ACC112 (cell line): ENCODE data around the gene SMG5.
A peak's percentile ranks its signal among the peaks of the same experiment; 100 is the strongest.

Experiments
- H2AFZ ChIP-seq: fragments of 200-600 bp; sonication (generic); one replicate; pipeline ENCODE4 v1.6.0; 2017; ENCODE audit warnings: antibody characterized with exemption, low read length; ENCODE audit not compliant: unreplicated experiment
- H3K27ac ChIP-seq: fragments of 200-600 bp; sonication (generic); 2 replicates; pipeline ENCODE4 v1.5.1; 2014; ENCODE audit warnings: low read depth, mild to moderate bottlenecking, antibody characterized with exemption, low read length, moderate library complexity
- H3K27me3 ChIP-seq: fragments of 200-600 bp; sonication (generic); 2 replicates; pipeline ENCODE4 v1.6.1; 2014; ENCODE audit warnings: mild to moderate bottlenecking, antibody characterized with exemption, low read length, moderate library complexity, mixed read lengths; ENCODE audit not compliant: insufficient read depth
- H3K36me3 ChIP-seq: fragments of 200-600 bp; sonication (generic); 2 replicates; pipeline ENCODE4 v1.6.1; 2016; ENCODE audit warnings: mild to moderate bottlenecking, antibody characterized with exemption, low read length, moderate library complexity, mixed read lengths; ENCODE audit not compliant: insufficient read depth
- H3K4me1 ChIP-seq: fragments of 200-600 bp; sonication (generic); one replicate; pipeline ENCODE4 v1.6.1; 2016; ENCODE audit warnings: low read length, mixed read lengths; ENCODE audit not compliant: insufficient read depth, unreplicated experiment, control insufficient read depth
- H3K4me3 ChIP-seq: fragments of 200-600 bp; sonication (generic); 2 replicates; pipeline ENCODE4 v1.5.1; 2014; ENCODE audit warnings: mild to moderate bottlenecking, low read depth, low read length
- H3K79me2 ChIP-seq: fragments of 200-600 bp; sonication (generic); one replicate; pipeline ENCODE4 v1.6.0; 2016; ENCODE audit warnings: low read length; ENCODE audit not compliant: control insufficient read depth, unreplicated experiment, insufficient read depth

Gene SMG5

GRCh38 chr1:156281693-156282478 is 739 bp downstream of the SMG5 start:
- Histone ChIP-seq H3K36me3 (peaks cover 8% of the 10 kb centered on the region; the same call in 1 of the 2 replicates), H3K27ac (peak overlapping the region; percentile 76), H3K27me3 (no peaks in the 10 kb centered on the region), H2AFZ (no peak overlapping the region), H3K4me1 (peaks cover 34% of the 10 kb centered on the region), H3K4me3 (peak overlapping the region; percentile 89), H3K79me2 (peaks cover 52% of the 10 kb centered on the region)

GRCh38 chr1:156281281-156281680 is 1.3 kb downstream of the SMG5 start:
- peaks cover 36% of the 10 kb centered on the region for H3K4me1 ChIP-seq
- H3K27me3 ChIP-seq: no peaks in the 10 kb centered on the region
- peaks cover 8% of the 10 kb centered on the region; the same call in 1 of the 2 replicates for H3K36me3 ChIP-seq
- peak overlapping the region; percentile 89 for H3K4me3 ChIP-seq
- peak overlapping the region; percentile 76 for H3K27ac ChIP-seq
- H3K79me2 ChIP-seq: peaks cover 52% of the 10 kb centered on the region
- H2AFZ ChIP-seq: no peak overlapping the region

GRCh38 chr1:156279837-156280236 is 2.8 kb downstream of the SMG5 start:
- Histone ChIP-seq H3K4me3 (no peak overlapping the region), H3K27ac (no peak overlapping the region), H3K27me3 (no peaks in the 10 kb centered on the region), H3K79me2 (peaks cover 52% of the 10 kb centered on the region), H3K4me1 (peaks cover 33% of the 10 kb centered on the region), H2AFZ (no peak overlapping the region), H3K36me3 (peaks cover 15% of the 10 kb centered on the region; the same call in 1 of the 2 replicates)

DNA sequence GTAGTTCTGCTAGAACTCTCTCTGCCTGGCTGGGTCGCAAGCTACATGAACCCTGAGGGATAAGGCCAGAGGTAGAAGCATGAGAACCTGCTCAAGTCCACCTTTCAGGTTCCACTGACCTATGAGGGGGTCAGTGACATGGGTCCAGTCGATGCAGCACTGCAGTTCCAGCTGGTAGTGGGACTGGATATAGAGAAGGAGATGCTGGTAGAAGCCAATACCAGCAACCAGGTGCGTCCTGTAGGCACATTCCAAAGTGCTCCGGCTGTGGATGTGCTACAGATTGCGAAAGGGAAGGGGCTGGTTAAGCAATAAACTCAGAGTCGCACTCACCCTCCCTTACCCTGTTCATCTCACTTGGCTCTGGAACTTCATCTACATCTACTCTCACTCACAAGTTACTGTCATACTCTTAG is 5.7 kb downstream of the SMG5 start:
- H3K4me3 ChIP-seq: no peak overlapping the region
- peaks cover 18% of the 10 kb centered on the region for H3K4me1 ChIP-seq
- H3K27ac ChIP-seq: peak overlapping the region; percentile 23; the same call in 1 of the 2 replicates
- H3K27me3 ChIP-seq: no peaks in the 10 kb centered on the region
- no peak overlapping the region for H2AFZ ChIP-seq
- peaks cover 39% of the 10 kb centered on the region for H3K79me2 ChIP-seq
- peaks cover 23% of the 10 kb centered on the region for H3K36me3 ChIP-seq

- Histone ChIP-seq H3K4me3 (no peak overlapping the region), H3K79me2 (peaks cover 34% of the 10 kb centered on the region), H3K27ac (peak overlapping the region; percentile 23; the same call in 1 of the 2 replicates), H3K27me3 (no peaks in the 10 kb centered on the region), H2AFZ (no peak overlapping the region), H3K36me3 (peaks cover 23% of the 10 kb centered on the region), H3K4me1 (peaks cover 15% of the 10 kb centered on the region)
Observed at GRCh38 chr1:156276532-156276931, 6.1 kb downstream of the SMG5 start.

GRCh38 chr1:156270314-156270713 is 12.3 kb downstream of the SMG5 start:
- H3K4me1 ChIP-seq: peaks cover 8% of the 10 kb centered on the region
- H3K27ac ChIP-seq: no peak overlapping the region
- peaks cover 2% of the 10 kb centered on the region for H3K79me2 ChIP-seq
- H3K36me3 ChIP-seq: peaks cover 29% of the 10 kb centered on the region
- H3K27me3 ChIP-seq: no peaks in the 10 kb centered on the region
- no peak overlapping the region for H2AFZ ChIP-seq
- H3K4me3 ChIP-seq: no peak overlapping the region

DNA sequence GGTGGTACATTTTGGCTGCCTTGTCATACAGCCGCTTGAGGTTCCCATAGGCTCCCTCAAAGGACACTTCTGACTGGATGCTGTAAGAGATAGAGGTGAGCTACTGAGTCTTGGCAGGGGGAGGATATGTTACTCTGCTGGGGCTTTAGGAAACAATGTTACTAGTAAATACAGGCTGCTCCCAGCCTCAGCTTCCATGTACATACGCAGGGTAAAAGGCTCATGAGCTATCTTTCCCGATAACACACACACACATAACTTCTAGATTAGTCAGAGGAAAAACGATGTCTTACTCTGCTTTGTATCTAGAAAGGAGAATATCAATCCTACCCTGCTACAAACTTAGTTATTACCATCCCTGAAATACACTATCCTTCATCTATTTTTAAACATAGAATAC is 14.3 kb downstream of the SMG5 start:
- Histone ChIP-seq H2AFZ (no peak overlapping the region), H3K79me2 (peaks cover 2% of the 10 kb centered on the region), H3K4me1 (peaks cover 12% of the 10 kb centered on the region), H3K36me3 (peaks cover 36% of the 10 kb centered on the region), H3K27me3 (no peaks in the 10 kb centered on the region), H3K27ac (no peak overlapping the region), H3K4me3 (no peak overlapping the region)

DNA sequence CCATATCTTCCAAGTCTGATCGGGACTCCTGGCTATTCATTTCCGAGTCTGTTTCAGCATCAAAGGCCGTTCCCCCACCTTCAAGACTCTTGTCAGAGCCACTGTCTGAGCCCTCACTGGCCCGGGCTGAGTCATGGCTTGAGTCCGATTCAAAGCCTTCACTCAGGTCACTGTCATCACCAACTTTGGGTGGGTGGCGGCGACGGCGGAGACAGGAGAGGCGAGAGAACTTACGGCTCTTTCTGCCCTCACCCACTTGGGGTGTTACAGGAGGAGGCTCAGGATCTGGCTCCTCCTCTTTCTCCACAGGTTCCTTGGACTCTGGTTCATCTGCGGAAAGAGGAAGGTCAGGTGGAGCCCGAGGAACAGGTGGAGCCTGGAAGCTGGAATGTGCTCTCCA is 16.6 kb downstream of the SMG5 start:
- Histone ChIP-seq H3K27ac (no peak overlapping the region), H3K36me3 (peaks cover 35% of the 10 kb centered on the region), H3K79me2 (peaks cover 1% of the 10 kb centered on the region), H3K27me3 (no peaks in the 10 kb centered on the region), H3K4me3 (no peak overlapping the region), H2AFZ (no peak overlapping the region), H3K4me1 (peaks cover 26% of the 10 kb centered on the region)

DNA sequence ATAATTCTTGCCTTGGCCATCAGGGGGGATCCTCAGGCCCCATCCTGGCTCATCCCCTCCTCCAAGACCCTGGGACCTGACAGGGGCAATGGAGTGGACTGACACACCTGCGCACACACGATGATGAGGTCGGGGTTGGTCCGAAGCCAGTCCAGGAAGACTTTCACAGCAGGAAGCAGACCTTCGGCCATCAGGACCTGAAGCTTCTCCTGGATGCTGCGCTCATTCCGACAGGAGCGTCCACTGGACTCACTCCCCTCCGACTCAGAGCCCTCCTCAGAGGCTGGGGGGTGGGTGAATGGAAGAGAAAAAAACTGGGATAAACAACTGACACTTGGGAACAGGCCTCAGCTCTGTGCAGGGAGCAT is 19.4 kb downstream of the SMG5 start:
- H3K36me3 ChIP-seq: peaks cover 55% of the 10 kb centered on the region
- H3K4me1 ChIP-seq: peaks cover 22% of the 10 kb centered on the region
- no peak overlapping the region for H3K4me3 ChIP-seq
- H3K27me3 ChIP-seq: no peaks in the 10 kb centered on the region
- peaks cover 2% of the 10 kb centered on the region for H3K79me2 ChIP-seq
- no peak overlapping the region for H2AFZ ChIP-seq
- peak overlapping the region; percentile 85 for H3K27ac ChIP-seq

DNA sequence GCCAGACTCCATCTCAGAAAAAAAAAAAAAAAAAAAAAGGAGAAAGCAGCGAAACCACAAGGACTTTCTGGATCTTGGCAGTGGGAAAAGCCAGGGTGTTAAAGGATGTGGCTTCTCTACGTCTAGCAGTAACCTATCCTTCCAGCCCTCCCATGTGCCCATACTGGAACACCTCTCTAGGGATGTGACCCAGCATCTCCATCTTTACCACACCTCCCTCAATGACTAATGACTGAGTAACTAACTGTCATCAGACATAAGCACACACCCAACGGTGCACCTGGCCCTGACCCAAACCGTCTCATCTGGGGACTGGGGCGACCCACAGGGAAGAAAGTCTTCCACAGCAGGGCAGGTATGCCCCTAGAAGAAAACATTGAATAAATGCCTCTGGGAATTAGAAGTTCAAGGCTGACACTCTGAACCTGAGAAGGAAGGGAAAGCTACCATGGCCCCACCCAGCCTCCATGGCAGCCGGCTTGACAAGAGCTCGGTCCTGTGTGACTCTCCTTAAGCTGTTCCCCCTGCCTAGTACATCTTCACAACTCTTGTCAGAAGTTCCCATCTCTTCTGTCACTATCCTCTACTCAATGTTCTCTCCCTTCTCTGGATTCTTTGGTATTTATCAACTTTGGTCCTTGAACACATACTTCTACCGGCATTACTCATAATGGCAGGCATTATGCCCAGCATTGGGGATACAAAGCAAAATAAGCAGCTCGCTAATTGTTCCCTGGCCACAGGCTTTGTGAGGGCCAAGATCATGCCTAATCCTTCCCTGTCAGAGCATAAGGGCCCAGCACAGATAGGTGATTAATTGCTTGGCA is 20.0 kb downstream of the SMG5 start:
- H3K4me3 ChIP-seq: no peak overlapping the region
- peaks cover 2% of the 10 kb centered on the region for H3K79me2 ChIP-seq
- peak overlapping the region; percentile 85 for H3K27ac ChIP-seq
- H3K36me3 ChIP-seq: peaks cover 51% of the 10 kb centered on the region
- H2AFZ ChIP-seq: no peak overlapping the region
- H3K4me1 ChIP-seq: peaks cover 18% of the 10 kb centered on the region
- H3K27me3 ChIP-seq: no peaks in the 10 kb centered on the region
